ENCODE results near the gene TTLL9.

Gene TTLL9

GRCh38 chr20:31948008-31948407 is 77.6 kb downstream of the TTLL9 start:
- DNase-seq (ENCODE audit: low read depth in 2 of 2), result no peak

GRCh38 chr20:31949877-31950646 is 79.6 kb downstream of the TTLL9 start:
- DNase-seq (ENCODE audit: low read depth in 2 of 2), result no peak

- DNase-seq (ENCODE audit: low read depth in 2 of 2), result no peak
Measured at GRCh38 chr20:31951203-31951529, 80.7 kb downstream of the TTLL9 start.

GRCh38 chr20:31951530-31952453 is 81.4 kb downstream of the TTLL9 start, which contains the start of gene PDRG1:
PDRG1 (minus strand) TSS chr20:31952046; CDS start chr20:31951961, 85 bp downstream.
- peak; percentile 97 to 98 for DNase-seq (ENCODE audit: low read depth in 2 of 2)

- DNase-seq (ENCODE audit: low read depth in 2 of 2), result no peak
Measured at GRCh38 chr20:31953556-31954148, 83.2 kb downstream of the TTLL9 start.

- no peak for DNase-seq (ENCODE audit: low read depth in 2 of 2)
Measured at GRCh38 chr20:31954500-31954899, 84.1 kb downstream of the TTLL9 start.

- no peak for DNase-seq (ENCODE audit: low read depth in 2 of 2)
Measured at GRCh38 chr20:31956556-31957526, 86.4 kb downstream of the TTLL9 start.

GRCh38 chr20:31962761-31963160 is 92.3 kb downstream of the TTLL9 start:
- no peak for DNase-seq (ENCODE audit: low read depth in 2 of 2)

- DNase-seq (ENCODE audit: low read depth in 2 of 2), result no peak
Measured at GRCh38 chr20:31963889-31964288, 93.5 kb downstream of the TTLL9 start.

GRCh38 chr20:31966991-31967655 is 96.7 kb downstream of the TTLL9 start:
- DNase-seq (ENCODE audit: low read depth in 2 of 2), result no peak

GRCh38 chr20:31967830-31968249 is 97.4 kb downstream of the TTLL9 start, which contains the start of gene XKR7:
XKR7 (plus strand) TSS chr20:31968151; CDS start chr20:31968176, 25 bp downstream.
- DNase-seq (ENCODE audit: low read depth in 2 of 2), result no peak

- DNase-seq (ENCODE audit: low read depth in 2 of 2), result peak; percentile 68 to 69
Measured at GRCh38 chr20:31968291-31969126, 98.1 kb downstream of the TTLL9 start.

GRCh38 chr20:31969991-31970390 is 99.6 kb downstream of the TTLL9 start:
- DNase-seq (ENCODE audit: low read depth in 2 of 2), result no peak

GRCh38 chr20:31972471-31973021 is 102.1 kb downstream of the TTLL9 start:
- no peak for DNase-seq (ENCODE audit: low read depth in 2 of 2)

- DNase-seq (ENCODE audit: low read depth in 2 of 2), result no peak
Measured at GRCh38 chr20:31974296-31974695, 103.9 kb downstream of the TTLL9 start.

GRCh38 chr20:31974951-31975487 is 104.6 kb downstream of the TTLL9 start:
- DNase-seq (ENCODE audit: low read depth in 2 of 2), result no peak

GRCh38 chr20:31975874-31976273 is 105.4 kb downstream of the TTLL9 start:
- DNase-seq (ENCODE audit: low read depth in 2 of 2), result no peak

- DNase-seq (ENCODE audit: low read depth in 2 of 2), result no peak
Measured at GRCh38 chr20:31977080-31977479, 106.6 kb downstream of the TTLL9 start.

Data from activated CD4-positive, alpha-beta T cell treated with anti-CD3 and anti-CD28 coated beads for 24 hours (primary cell).